GM12878 (cell line): Measurements from ENCODE around the gene EFNA2. TPM values are rescaled to one million over a fixed set of nuclear protein-coding genes. Genes with fewer than 3 reads are reported as not detected.

ENCODE experiments used
- ATAC-seq: fragments of 200-7000 bp; cut with Tn5 transposase; 3 replicates; pipeline ENCODE4 v1.9.1; 2020; ENCODE audit warnings: mild to moderate bottlenecking, moderate library complexity
- BruUV-seq: library from RNA; stranded (reverse); fragments of 400-500 nt; replicated peaks from 2 replicates; lab custom pipeline; 2021; lab: Mats Ljungman, UMichigan
- CTCF ChIA-PET: fragments of 300-600 bp; sonication (Branson Sonifier 250); formaldehyde crosslinking; extraction: SDS; loops from one replicate; lab custom pipeline; 2021; ENCODE audit warnings: inconsistent platforms; lab: Yijun Ruan, JAX
- POLR2A ChIA-PET: fragments of 350-600 bp; formaldehyde crosslinking; extraction: SDS; loops from one replicate; lab custom pipeline; 2021; ENCODE audit warnings: inconsistent platforms; lab: Charles Lee
- RAD21 ChIA-PET: fragments of 300-600 bp; sonication (Branson Sonifier 250); formaldehyde crosslinking; loops from one replicate; lab custom pipeline; 2023; ENCODE audit warnings: antibody characterized with exemption; ENCODE audit not compliant: unreplicated experiment; lab: Charles Lee
- SMC1A ChIA-PET: fragments of 300-600 bp; sonication (Branson Sonifier 250); formaldehyde crosslinking; loops from one replicate; lab custom pipeline; 2023; ENCODE audit not compliant: unreplicated experiment, uncharacterized antibody; lab: Charles Lee
- DNase-seq: peaks from one replicate; pipeline ENCODE4 v3.0.0-alpha.2; 2011; ENCODE audit warnings: low read depth, low spot score
- FAIRE-seq: peaks from 3 replicates; lab custom pipeline; 2011; peaks lifted over from hg19 to GRCh38; lab: Jason Lieb, UNC
- H2AFZ ChIP-seq: 2 replicates; pipeline ENCODE4 v1.6.0; 2011; ENCODE audit warnings: low read depth, low read length, control low read depth; ENCODE audit not compliant: control insufficient read depth
- H3K27ac ChIP-seq: 2 replicates; pipeline ENCODE4 v1.5.1; 2011; ENCODE audit warnings: control low read depth; ENCODE audit not compliant: control insufficient read depth, insufficient read depth
- H3K27me3 ChIP-seq, 2 experiments: replicated peaks in 1 of 2; 2 replicates each; pipeline versions ENCODE4 v1.6.0 to v1.6.1; 2011; ENCODE audit warnings: low read length in 1 of 2; ENCODE audit not compliant: control insufficient read depth in 2 of 2, insufficient read depth in 2 of 2
- H3K36me3 ChIP-seq, 2 experiments: 2 replicates each; pipeline ENCODE4 v1.5.1; 2011; ENCODE audit warnings: low read length in 1 of 2; ENCODE audit not compliant: control insufficient read depth in 2 of 2, insufficient read depth in 2 of 2
- H3K4me1 ChIP-seq: 2 replicates; pipeline ENCODE4 v1.6.1; 2011; ENCODE audit warnings: mild to moderate bottlenecking, low read length, moderate library complexity, mixed read lengths; ENCODE audit not compliant: control insufficient read depth, insufficient read depth
- H3K4me2 ChIP-seq: 2 replicates; pipeline ENCODE4 v1.6.0; 2011; ENCODE audit warnings: control low read depth; ENCODE audit not compliant: control insufficient read depth, insufficient read depth
- H3K4me3 ChIP-seq: fragments of 200-600 bp; sonication (generic); 2 replicates; pipeline ENCODE4 v1.5.1; 2016
- H3K79me2 ChIP-seq: 2 replicates; pipeline ENCODE4 v1.6.0; 2011; ENCODE audit warnings: low read length; ENCODE audit not compliant: control insufficient read depth, insufficient read depth
- H3K9ac ChIP-seq: 2 replicates; pipeline ENCODE4 v1.8.0; 2011; ENCODE audit warnings: low read length, control low read depth, mixed read lengths; ENCODE audit not compliant: control insufficient read depth, insufficient read depth
- H3K9me3 ChIP-seq: replicated peaks from 3 replicates; pipeline ENCODE4 v1.5.1; 2011; ENCODE audit warnings: mild to moderate bottlenecking, low read length; ENCODE audit not compliant: control insufficient read depth, insufficient read depth
- H4K20me1 ChIP-seq: 2 replicates; pipeline ENCODE4 v1.6.0; 2011; ENCODE audit not compliant: control insufficient read depth, insufficient read depth
- CBFB ChIP-seq: IDR thresholded peaks from 2 replicates; pipeline ENCODE4 v1.6.1; 2016; ENCODE audit warnings: antibody characterized with exemption, low read depth
- CBX5 ChIP-seq: sonication (generic); IDR thresholded peaks from 2 replicates; pipeline ENCODE4 v1.6.1; 2016; ENCODE audit warnings: low read depth, moderate library complexity, mild to moderate bottlenecking, inconsistent platforms
- CHD1 ChIP-seq: IDR thresholded peaks from 2 replicates; pipeline ENCODE4 v1.6.1; 2012; ENCODE audit warnings: low read depth, low read length, improper control_type of control experiment
- EZH2 ChIP-seq: IDR thresholded peaks from 2 replicates; pipeline ENCODE4 v1.6.1; 2012; ENCODE audit warnings: low read depth, mild to moderate bottlenecking, control low read depth, inconsistent platforms, low read length, borderline replicate concordance; ENCODE audit not compliant: control insufficient read depth
- FOXK2 ChIP-seq: fragments of 450-650 bp; IDR thresholded peaks from 2 replicates; pipeline ENCODE4 v1.6.1; 2017; ENCODE audit warnings: mild to moderate bottlenecking, moderate library complexity
- NRF1 ChIP-seq: conservative IDR thresholded peaks from 2 replicates; pipeline ENCODE4 v1.6.1; 2011; ENCODE audit warnings: mild to moderate bottlenecking, low read depth, low read length, improper control_type of control experiment
- SMC3 ChIP-seq: IDR thresholded peaks from 2 replicates; pipeline ENCODE4 v1.6.1; 2011; ENCODE audit warnings: low read length, improper control_type of control experiment, borderline replicate concordance
- STAT3 ChIP-seq: IDR thresholded peaks from 2 replicates; pipeline ENCODE4 v1.6.1; 2011; ENCODE audit warnings: low read depth, low read length, improper control_type of control experiment
- TAF1 ChIP-seq: IDR thresholded peaks from 2 replicates; pipeline ENCODE4 v1.6.1; 2011; ENCODE audit warnings: mild to moderate bottlenecking, low read depth, low read length, borderline replicate concordance
- ZNF207 ChIP-seq: fragments of 450-650 bp; IDR thresholded peaks from 2 replicates; pipeline ENCODE4 v1.6.1; 2014; ENCODE audit warnings: antibody characterized with exemption, mild to moderate bottlenecking, borderline replicate concordance
- ZSCAN29 ChIP-seq: fragments of 450-650 bp; IDR thresholded peaks from 2 replicates; pipeline ENCODE4 v1.6.1; 2017; ENCODE audit warnings: mild to moderate bottlenecking, moderate library complexity
- ZZZ3 ChIP-seq: IDR thresholded peaks from 2 replicates; pipeline ENCODE4 v1.6.1; 2011; ENCODE audit warnings: low read depth; ENCODE audit not compliant: control insufficient read depth, insufficient read length
- WGBS: methylation state at CpG from one replicate; pipeline ENCODE4 v1.1.6; 2016; ENCODE audit warnings: low lambda C conversion rate; ENCODE audit not compliant: insufficient replicate concordance, insufficient coverage; ENCODE audit errors: missing lambda C conversion rate; 5-methylcytosine and 5-hydroxymethylcytosine counted together
- in situ Hi-C: fragments of 300-500 bp; cut with MboI; formaldehyde crosslinking; loops from 9 replicates; pipeline ENCODE4 v1.14.3; 2018; ENCODE audit warnings: mixed read lengths
- intact Hi-C: fragments of 100-400 bp; cut with micrococcal nuclease; formaldehyde crosslinking; loops from one replicate; pipeline ENCODE4 v1.14.2; 2022; ENCODE audit not compliant: unreplicated experiment
- polyA plus RNA-seq, 11 experiments: library from polyadenylated mRNA; depleted of rRNA in 4 of 11; unstranded in 6 of 11; stranded (reverse) in 5 of 11; fragments of >200 nt; fragmentation: Nextera tagmentation in 4 of 11; fragmentation: Illumina TruSeq in 1 of 11; extraction: Ambion mirVana in 4 of 11; extraction: Trizol in 1 of 11; gene quantifications; 1 replicate in 1 of 11; 2 replicates in 10 of 11; pipeline versions ENCODE4 v1.2.1 to v1.2.3, GENCODE V29; 2011 to 2016; ENCODE audit warnings: inconsistent platforms in 2 of 11, missing spikeins in 2 of 11, low read depth in 1 of 11
- total RNA-seq, 4 experiments: library from RNA; depleted of rRNA in 3 of 4; stranded (reverse); fragments of >200 nt in 3 of 4; fragmentation: Illumina TruSeq in 1 of 4; extraction: Trizol in 1 of 4; gene quantifications; 2 replicates each; pipeline versions ENCODE4 v1.2.1 to v1.2.3, GENCODE V29; 2013 to 2021
- TF ChIP-seq, protein P1 (sequence below): fragments of 450-650 bp; IDR thresholded peaks from 2 replicates; pipeline ENCODE4 v1.6.1; 2018; ENCODE audit warnings: mild to moderate bottlenecking, low read depth, moderate library complexity; ENCODE audit not compliant: partially characterized antibody
- TF ChIP-seq, protein P2 (sequence below): fragments of 450-650 bp; formaldehyde crosslinking; IDR thresholded peaks from 2 replicates; pipeline ENCODE4 v1.4.0; 2020; ENCODE audit warnings: mild to moderate bottlenecking, moderate library complexity
- TF ChIP-seq, protein P3 (sequence below): IDR thresholded peaks from 2 replicates; pipeline ENCODE4 v1.6.1; 2012; ENCODE audit warnings: low read length, inconsistent platforms
- TF ChIP-seq, protein P4 (sequence below): fragments of 450-650 bp; IDR thresholded peaks from 2 replicates; pipeline ENCODE4 v1.6.1; 2017; ENCODE audit warnings: mild to moderate bottlenecking

EFNA2 gene
- total and polyA plus RNA-seq, 10 of the 15 experiments (the other 5 are each of a cell fraction or from before 2014, with no cell fraction given), result not detected

DNA sequence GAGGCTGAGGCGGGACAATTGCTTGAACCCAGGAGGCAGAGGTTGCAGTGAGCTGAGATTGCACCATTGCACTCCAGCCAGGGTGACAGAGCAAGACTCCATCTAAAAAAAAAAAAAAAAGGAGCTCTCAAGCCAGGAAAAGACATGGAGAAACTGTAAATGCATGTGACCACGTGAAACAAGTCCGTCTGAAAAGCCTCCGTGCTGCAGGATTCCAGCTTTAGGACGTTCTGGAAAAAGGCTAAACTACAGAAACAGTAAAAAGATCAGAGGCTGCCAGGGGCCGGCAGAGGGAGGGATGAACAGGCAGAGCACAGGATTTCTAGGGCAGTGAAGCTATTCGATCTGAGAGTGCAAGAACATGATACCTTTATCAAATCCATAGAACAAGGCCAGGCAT lies 57.4 kb downstream of the EFNA2 start:
- no peak overlapping the region for H3K4me2 ChIP-seq
- POLR2A ChIA-PET, result interaction anchor here (0.6 to 0.7 kb wide), 3 partner anchors 23 to 614 kb away, joined by 3 to 5 read pairs (median 4); no protein-coding TSS in a partner anchor
- RAD21 ChIA-PET, result interaction anchor here (0.7 kb wide), 1 partner anchor 286 kb away, joined by 3 read pairs; no protein-coding TSS in a partner anchor
- peaks cover 10% of the 10 kb centered on the region for H3K4me1 ChIP-seq
- WGBS, result 27% methylated on average over 7 of the region's 7 CpGs
- intact Hi-C loops, result no loop called here
- no peak overlapping the region for H3K9ac ChIP-seq
- no peak overlapping the region for H3K4me3 ChIP-seq
- no peaks in the 10 kb centered on the region for H3K79me2 ChIP-seq
- ATAC-seq, result no peak
- CTCF ChIA-PET, result no interaction called here
- no peaks in the 10 kb centered on the region; a peak in 1 of 4 replicates for H3K27me3 ChIP-seq
- no peak overlapping the region for H2AFZ ChIP-seq
- in situ Hi-C loops, result no loop called here
- no peaks in the 10 kb centered on the region for H3K36me3 ChIP-seq
- no peaks in the 10 kb centered on the region for H3K9me3 ChIP-seq
- FAIRE-seq, result no peak
- BruUV-seq, result no TSS peak
- DNase-seq, result no peak
- H4K20me1 ChIP-seq, result no peaks in the 10 kb centered on the region
- SMC1A ChIA-PET, result no interaction called here
- no peak overlapping the region for H3K27ac ChIP-seq
- TF ChIP-seq CHD1 (no peak), SMC3 (no peak), NRF1 (no peak), ZSCAN29 (no peak), TAF1 (no peak), ZNF207 (no peak), STAT3 (no peak), EZH2 (no peak), CBX5 (no peak), FOXK2 (no peak), ZZZ3 (no peak), CBFB (no peak)
- TF ChIP-seq, protein P1, sequence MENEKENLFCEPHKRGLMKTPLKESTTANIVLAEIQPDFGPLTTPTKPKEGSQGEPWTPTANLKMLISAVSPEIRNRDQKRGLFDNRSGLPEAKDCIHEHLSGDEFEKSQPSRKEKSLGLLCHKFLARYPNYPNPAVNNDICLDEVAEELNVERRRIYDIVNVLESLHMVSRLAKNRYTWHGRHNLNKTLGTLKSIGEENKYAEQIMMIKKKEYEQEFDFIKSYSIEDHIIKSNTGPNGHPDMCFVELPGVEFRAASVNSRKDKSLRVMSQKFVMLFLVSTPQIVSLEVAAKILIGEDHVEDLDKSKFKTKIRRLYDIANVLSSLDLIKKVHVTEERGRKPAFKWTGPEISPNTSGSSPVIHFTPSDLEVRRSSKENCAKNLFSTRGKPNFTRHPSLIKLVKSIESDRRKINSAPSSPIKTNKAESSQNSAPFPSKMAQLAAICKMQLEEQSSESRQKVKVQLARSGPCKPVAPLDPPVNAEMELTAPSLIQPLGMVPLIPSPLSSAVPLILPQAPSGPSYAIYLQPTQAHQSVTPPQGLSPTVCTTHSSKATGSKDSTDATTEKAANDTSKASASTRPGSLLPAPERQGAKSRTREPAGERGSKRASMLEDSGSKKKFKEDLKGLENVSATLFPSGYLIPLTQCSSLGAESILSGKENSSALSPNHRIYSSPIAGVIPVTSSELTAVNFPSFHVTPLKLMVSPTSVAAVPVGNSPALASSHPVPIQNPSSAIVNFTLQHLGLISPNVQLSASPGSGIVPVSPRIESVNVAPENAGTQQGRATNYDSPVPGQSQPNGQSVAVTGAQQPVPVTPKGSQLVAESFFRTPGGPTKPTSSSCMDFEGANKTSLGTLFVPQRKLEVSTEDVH, result no peak
- TF ChIP-seq, protein P2, sequence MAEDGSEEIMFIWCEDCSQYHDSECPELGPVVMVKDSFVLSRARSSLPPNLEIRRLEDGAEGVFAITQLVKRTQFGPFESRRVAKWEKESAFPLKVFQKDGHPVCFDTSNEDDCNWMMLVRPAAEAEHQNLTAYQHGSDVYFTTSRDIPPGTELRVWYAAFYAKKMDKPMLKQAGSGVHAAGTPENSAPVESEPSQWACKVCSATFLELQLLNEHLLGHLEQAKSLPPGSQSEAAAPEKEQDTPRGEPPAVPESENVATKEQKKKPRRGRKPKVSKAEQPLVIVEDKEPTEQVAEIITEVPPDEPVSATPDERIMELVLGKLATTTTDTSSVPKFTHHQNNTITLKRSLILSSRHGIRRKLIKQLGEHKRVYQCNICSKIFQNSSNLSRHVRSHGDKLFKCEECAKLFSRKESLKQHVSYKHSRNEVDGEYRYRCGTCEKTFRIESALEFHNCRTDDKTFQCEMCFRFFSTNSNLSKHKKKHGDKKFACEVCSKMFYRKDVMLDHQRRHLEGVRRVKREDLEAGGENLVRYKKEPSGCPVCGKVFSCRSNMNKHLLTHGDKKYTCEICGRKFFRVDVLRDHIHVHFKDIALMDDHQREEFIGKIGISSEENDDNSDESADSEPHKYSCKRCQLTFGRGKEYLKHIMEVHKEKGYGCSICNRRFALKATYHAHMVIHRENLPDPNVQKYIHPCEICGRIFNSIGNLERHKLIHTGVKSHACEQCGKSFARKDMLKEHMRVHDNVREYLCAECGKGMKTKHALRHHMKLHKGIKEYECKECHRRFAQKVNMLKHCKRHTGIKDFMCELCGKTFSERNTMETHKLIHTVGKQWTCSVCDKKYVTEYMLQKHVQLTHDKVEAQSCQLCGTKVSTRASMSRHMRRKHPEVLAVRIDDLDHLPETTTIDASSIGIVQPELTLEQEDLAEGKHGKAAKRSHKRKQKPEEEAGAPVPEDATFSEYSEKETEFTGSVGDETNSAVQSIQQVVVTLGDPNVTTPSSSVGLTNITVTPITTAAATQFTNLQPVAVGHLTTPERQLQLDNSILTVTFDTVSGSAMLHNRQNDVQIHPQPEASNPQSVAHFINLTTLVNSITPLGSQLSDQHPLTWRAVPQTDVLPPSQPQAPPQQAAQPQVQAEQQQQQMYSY (CRISPR knock-in tag), result no peak
- TF ChIP-seq, protein P3, sequence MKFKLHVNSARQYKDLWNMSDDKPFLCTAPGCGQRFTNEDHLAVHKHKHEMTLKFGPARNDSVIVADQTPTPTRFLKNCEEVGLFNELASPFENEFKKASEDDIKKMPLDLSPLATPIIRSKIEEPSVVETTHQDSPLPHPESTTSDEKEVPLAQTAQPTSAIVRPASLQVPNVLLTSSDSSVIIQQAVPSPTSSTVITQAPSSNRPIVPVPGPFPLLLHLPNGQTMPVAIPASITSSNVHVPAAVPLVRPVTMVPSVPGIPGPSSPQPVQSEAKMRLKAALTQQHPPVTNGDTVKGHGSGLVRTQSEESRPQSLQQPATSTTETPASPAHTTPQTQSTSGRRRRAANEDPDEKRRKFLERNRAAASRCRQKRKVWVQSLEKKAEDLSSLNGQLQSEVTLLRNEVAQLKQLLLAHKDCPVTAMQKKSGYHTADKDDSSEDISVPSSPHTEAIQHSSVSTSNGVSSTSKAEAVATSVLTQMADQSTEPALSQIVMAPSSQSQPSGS, result no peak
- TF ChIP-seq, protein P4, sequence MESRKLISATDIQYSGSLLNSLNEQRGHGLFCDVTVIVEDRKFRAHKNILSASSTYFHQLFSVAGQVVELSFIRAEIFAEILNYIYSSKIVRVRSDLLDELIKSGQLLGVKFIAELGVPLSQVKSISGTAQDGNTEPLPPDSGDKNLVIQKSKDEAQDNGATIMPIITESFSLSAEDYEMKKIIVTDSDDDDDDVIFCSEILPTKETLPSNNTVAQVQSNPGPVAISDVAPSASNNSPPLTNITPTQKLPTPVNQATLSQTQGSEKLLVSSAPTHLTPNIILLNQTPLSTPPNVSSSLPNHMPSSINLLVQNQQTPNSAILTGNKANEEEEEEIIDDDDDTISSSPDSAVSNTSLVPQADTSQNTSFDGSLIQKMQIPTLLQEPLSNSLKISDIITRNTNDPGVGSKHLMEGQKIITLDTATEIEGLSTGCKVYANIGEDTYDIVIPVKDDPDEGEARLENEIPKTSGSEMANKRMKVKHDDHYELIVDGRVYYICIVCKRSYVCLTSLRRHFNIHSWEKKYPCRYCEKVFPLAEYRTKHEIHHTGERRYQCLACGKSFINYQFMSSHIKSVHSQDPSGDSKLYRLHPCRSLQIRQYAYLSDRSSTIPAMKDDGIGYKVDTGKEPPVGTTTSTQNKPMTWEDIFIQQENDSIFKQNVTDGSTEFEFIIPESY, result no peak
